ENCODE measurements around the gene NKX6-2. TPM values are rescaled to one million over a fixed set of nuclear protein-coding genes. Genes with fewer than 3 reads are reported as not detected.

Gene NKX6-2
- total and polyA plus RNA-seq, 10 of the 15 experiments (the other 5 are each of a cell fraction or from before 2014, with no cell fraction given): 0.45 to 1.8 TPM; not detected in 8

- H4K20me1 ChIP-seq (ENCODE audit: control insufficient read depth, insufficient read depth): no peaks in the 10 kb centered on the region
- no peak overlapping the region for H2AFZ ChIP-seq (ENCODE audit: control insufficient read depth, low read depth, low read length)
- H3K27ac ChIP-seq (ENCODE audit: control insufficient read depth, insufficient read depth): no peak overlapping the region
- H3K9ac ChIP-seq (ENCODE audit: control insufficient read depth, insufficient read depth, low read length): no peak overlapping the region
- no peaks in the 10 kb centered on the region; a peak in 1 of 4 replicates for H3K36me3 ChIP-seq (ENCODE audit: control insufficient read depth in 2 of 2, insufficient read depth in 2 of 2, low read length in 1 of 2)
- BruUV-seq (replicated peaks): no TSS peak
- CTCF ChIA-PET: no interaction called here
- FAIRE-seq (no peak), DNase-seq (ENCODE audit: low read depth, low spot score) (no peak), ATAC-seq (no peak)
- no peaks in the 10 kb centered on the region for H3K4me1 ChIP-seq (ENCODE audit: control insufficient read depth, insufficient read depth, low read length)
- POLR2A ChIA-PET: no interaction called here
- no peaks in the 10 kb centered on the region for H3K27me3 ChIP-seq (replicated peaks in 1 of 2; ENCODE audit: control insufficient read depth in 2 of 2, insufficient read depth in 2 of 2, low read length in 1 of 2)
- no peak for TF ChIP-seq SUZ12 (IDR thresholded peaks at IDR 0.05; ENCODE audit: unreplicated experiment)
- TF ChIP-seq ZBTB4 (CRISPR knock-in tag; IDR thresholded peaks at IDR 0.05): no peak
- no peak for TF ChIP-seq HCFC1 (IDR thresholded peaks at IDR 0.05; ENCODE audit: low read length)
- TF ChIP-seq NR2F1 (conservative IDR thresholded peaks at IDR 0.05): no peak
- no peak overlapping the region for H3K4me2 ChIP-seq (ENCODE audit: control insufficient read depth, insufficient read depth)
- 90% methylated on average over 10 of the region's 12 CpGs for WGBS (ENCODE audit: insufficient coverage, insufficient replicate concordance, low lambda C conversion rate, missing lambda C conversion rate)
- H3K9me3 ChIP-seq (replicated peaks; ENCODE audit: control insufficient read depth, insufficient read depth, low read length): no peaks in the 10 kb centered on the region; the same call in 2 of the 3 replicates
- H3K79me2 ChIP-seq (ENCODE audit: control insufficient read depth, insufficient read depth, low read length): no peaks in the 10 kb centered on the region
- H3K4me3 ChIP-seq: no peak overlapping the region
- in situ Hi-C loops (cut with MboI): no loop called here
- intact Hi-C loops (cut with micrococcal nuclease; ENCODE audit: unreplicated experiment): no loop called here
- SMC1A ChIA-PET (ENCODE audit: uncharacterized antibody, unreplicated experiment): no interaction called here
- RAD21 ChIA-PET (ENCODE audit: unreplicated experiment): no interaction called here
Observed at GRCh38 chr10:132780356-132780755, 5.6 kb downstream of the NKX6-2 start.

All from GM12878 (cell line).